ENCODE results near the gene HECW1. TPM values are rescaled to one million over a fixed set of nuclear protein-coding genes. Genes with fewer than 3 reads are reported as not detected.
"Not testable (repeated sequence)": the region's sequence is repeated elsewhere in the genome, so short reads cannot be mapped to it uniquely, and the experiment has no call there.

The HECW1 gene
- total RNA-seq, 2 experiments from 2014 or later = not detected

DNA sequence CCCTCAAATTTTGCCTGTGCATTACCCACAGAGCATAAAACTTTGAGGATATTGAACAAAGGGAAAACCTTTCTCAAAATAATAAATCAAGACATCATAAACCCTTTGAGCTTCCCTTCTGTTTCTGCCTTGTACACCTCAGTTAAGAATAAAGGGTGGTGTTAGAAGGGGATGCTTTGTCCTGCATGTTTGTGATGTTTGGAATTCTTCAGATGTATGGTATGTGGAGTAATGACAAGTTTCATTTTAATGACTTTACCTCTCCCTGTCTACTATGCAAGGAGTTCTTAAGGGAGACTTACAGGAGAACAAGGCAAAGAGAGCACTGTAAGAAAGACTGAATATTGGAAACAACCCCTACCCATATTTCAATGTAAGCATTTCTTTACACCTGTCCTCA is 99.2 kb downstream of the HECW1 start:
- H3K4me1 Mint-ChIP-seq = no peaks in the 10 kb centered on the region
- H3K36me3 Mint-ChIP-seq (ENCODE audit: low read depth) = no peaks in the 10 kb centered on the region
- ChIA-PET CTCF (interaction anchor here (0.5 kb wide), 1 partner anchor 76 kb away, joined by 3 read pairs; no protein-coding TSS in a partner anchor), POLR2A (no interaction called here)
- H3K4me3 Mint-ChIP-seq = no peak overlapping the region
- no peak overlapping the region for H3K27ac Mint-ChIP-seq
- H3K9me3 Mint-ChIP-seq = no peaks in the 10 kb centered on the region
- peaks cover 10% of the 10 kb centered on the region for H3K27me3 Mint-ChIP-seq
- no peak for DNase-seq

DNA sequence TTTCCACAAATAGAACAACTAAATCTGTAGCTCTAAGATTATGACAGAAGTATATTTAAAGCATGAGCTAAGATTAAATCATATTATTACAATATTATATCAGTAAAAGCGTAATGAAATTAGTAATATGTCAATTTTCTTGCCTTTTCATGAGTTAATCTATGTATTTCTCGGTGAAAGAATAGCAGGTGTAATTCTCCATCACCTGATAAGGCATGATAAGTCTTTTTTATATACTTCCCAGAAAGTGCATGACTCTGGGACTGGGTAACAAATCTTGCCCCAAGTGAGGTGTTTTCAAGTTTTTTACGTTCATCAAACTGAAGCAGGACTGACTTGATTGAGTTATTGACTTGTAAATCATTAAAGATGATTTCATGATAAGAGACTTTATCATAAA is 100.5 kb downstream of the HECW1 start:
- no peaks in the 10 kb centered on the region for H3K36me3 Mint-ChIP-seq (ENCODE audit: low read depth)
- POLR2A ChIA-PET = no interaction called here
- CTCF ChIA-PET = no interaction called here

DNA sequence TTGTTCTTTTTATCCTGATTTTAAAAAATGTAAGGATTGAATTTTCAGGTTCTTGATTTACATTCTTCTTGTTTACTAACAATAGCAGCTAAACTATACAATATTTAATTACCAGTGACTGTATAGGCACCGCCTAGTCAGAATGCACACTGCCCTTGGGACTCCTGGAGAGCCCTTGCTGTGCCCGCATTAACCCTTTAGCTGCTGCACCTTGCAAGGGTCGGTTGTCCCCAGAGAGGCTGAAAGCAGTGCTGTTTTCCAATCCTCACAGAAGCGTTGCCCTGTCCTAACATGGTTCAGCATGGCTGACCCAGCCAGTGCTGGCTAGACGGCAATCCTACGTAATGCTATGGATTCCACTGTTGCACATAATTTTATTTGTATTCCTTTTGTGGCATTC is 102.6 kb downstream of the HECW1 start:
- no peak overlapping the region for H3K4me3 Mint-ChIP-seq
- no peak for DNase-seq
- no peaks in the 10 kb centered on the region for H3K9me3 Mint-ChIP-seq
- H3K27me3 Mint-ChIP-seq = peaks cover 6% of the 10 kb centered on the region
- no peaks in the 10 kb centered on the region for H3K4me1 Mint-ChIP-seq
- H3K27ac Mint-ChIP-seq = no peak overlapping the region
- H3K36me3 Mint-ChIP-seq (ENCODE audit: low read depth) = no peaks in the 10 kb centered on the region
- ChIA-PET POLR2A (no interaction called here), CTCF (interaction anchor here (1.4 kb wide), 1 partner anchor 46 kb away, joined by 4 read pairs; no protein-coding TSS in a partner anchor)

More for the DNA sequence above, 100.5 kb downstream of the HECW1 start:
- Mint-ChIP-seq H3K27ac (no peak overlapping the region), H3K4me1 (no peaks in the 10 kb centered on the region), H3K4me3 (no peak overlapping the region), H3K9me3 (no peaks in the 10 kb centered on the region), H3K27me3 (peaks cover 10% of the 10 kb centered on the region)
- DNase-seq = no peak

DNA sequence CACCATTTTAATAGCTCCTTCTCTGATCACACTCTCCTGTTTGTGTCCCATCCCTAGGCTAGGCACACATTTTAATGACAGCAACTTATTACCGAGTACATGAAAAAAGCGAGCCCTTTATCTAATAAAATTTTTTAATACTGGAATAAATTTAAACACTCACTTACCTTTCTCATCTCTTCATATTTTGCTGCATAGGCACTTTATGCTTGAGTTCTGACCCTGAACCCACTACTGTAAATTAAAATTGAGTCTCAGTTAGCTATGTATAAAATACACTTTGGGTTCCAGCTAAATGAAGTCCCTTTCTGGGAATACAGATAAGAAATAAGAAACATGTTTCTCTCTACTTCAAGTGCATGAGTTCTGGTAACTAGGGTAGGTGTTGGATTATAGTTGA is 104.6 kb downstream of the HECW1 start:
- CTCF ChIA-PET = no interaction called here
- H3K36me3 Mint-ChIP-seq (ENCODE audit: low read depth) = no peaks in the 10 kb centered on the region

DNA sequence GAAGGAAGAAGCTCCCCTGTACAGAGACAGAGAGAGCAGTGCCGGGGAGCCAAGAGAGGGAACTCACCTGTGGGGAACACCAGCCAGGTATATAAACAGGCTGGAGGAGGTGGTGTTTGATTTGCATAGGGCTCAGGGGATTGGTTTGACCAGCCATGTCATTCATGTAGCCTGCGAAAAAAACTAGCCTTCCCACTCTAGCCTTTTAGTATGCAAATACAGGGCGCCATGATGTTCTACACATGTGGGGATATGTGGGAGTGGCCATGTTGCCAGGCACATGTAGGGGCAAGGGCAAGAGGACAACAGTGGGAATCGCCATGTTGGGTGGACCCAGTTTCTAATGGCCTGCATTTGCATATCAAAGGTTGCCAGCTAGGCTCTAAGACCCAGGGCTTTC is 106.5 kb downstream of the HECW1 start:
- POLR2A ChIA-PET; H3K4me1 Mint-ChIP-seq; DNase-seq; H3K27ac Mint-ChIP-seq; H3K9me3 Mint-ChIP-seq; H3K4me3 Mint-ChIP-seq; H3K36me3 Mint-ChIP-seq (ENCODE audit: low read depth); H3K27me3 Mint-ChIP-seq; CTCF ChIA-PET: not testable (repeated sequence)

More for the DNA sequence above, 104.6 kb downstream of the HECW1 start:
- no peaks in the 10 kb centered on the region for H3K4me1 Mint-ChIP-seq
- H3K9me3 Mint-ChIP-seq = no peaks in the 10 kb centered on the region
- DNase-seq = no peak
- H3K27ac Mint-ChIP-seq = no peak overlapping the region
- no peak overlapping the region for H3K4me3 Mint-ChIP-seq
- peaks cover 6% of the 10 kb centered on the region for H3K27me3 Mint-ChIP-seq
- POLR2A ChIA-PET = no interaction called here

DNA sequence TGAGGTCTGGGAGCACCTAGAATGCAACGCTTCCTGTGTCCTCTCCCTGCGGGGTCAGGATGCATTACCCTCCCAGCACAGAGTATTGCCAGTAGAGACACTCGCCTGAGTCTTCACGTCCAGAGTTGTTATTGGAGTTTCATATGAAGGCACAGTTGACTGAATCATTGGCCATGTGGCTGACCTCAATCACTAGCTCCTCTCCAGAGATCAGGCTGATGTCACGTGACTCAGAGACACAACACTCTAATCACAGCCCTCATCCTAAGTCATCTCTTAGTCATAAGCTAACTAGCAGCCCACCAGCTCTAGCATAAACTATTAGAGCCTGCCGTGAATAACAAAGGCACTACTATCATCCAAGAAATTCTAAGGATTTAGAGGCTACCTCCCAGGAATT is 107.8 kb downstream of the HECW1 start:
- no peak for DNase-seq
- CTCF ChIA-PET = no interaction called here
- H3K9me3 Mint-ChIP-seq = no peaks in the 10 kb centered on the region
- no peak overlapping the region for H3K27ac Mint-ChIP-seq
- no peaks in the 10 kb centered on the region for H3K4me1 Mint-ChIP-seq
- no peak overlapping the region for H3K4me3 Mint-ChIP-seq
- H3K27me3 Mint-ChIP-seq = peaks cover 2% of the 10 kb centered on the region
- H3K36me3 Mint-ChIP-seq (ENCODE audit: low read depth) = no peaks in the 10 kb centered on the region
- POLR2A ChIA-PET = no interaction called here

DNA sequence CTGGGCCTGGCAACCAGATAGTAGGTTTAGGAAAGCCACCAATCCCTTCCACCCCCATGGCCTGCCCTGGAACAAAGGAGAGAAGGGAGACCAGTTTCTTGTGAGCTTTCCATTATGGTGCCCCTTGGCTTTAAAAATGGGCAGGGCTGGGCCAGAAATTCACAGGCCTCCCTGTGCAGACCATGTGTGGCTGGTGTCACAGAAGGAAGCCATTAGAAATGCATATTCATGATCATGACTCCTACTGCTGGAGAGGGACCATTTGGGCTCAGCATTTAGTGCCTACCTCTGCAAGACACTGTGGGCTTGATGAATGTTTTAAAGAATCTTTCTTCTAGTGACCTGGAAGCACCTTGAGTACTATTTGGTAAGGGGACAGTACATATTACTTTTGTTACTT is 108.3 kb downstream of the HECW1 start:
- POLR2A ChIA-PET = no interaction called here
- H3K4me3 Mint-ChIP-seq = no peak overlapping the region
- H3K9me3 Mint-ChIP-seq = no peaks in the 10 kb centered on the region
- no peaks in the 10 kb centered on the region for H3K4me1 Mint-ChIP-seq
- H3K27me3 Mint-ChIP-seq = peaks cover 2% of the 10 kb centered on the region
- CTCF ChIA-PET = no interaction called here
- DNase-seq = no peak
- no peaks in the 10 kb centered on the region for H3K36me3 Mint-ChIP-seq (ENCODE audit: low read depth)
- H3K27ac Mint-ChIP-seq = no peak overlapping the region

DNA sequence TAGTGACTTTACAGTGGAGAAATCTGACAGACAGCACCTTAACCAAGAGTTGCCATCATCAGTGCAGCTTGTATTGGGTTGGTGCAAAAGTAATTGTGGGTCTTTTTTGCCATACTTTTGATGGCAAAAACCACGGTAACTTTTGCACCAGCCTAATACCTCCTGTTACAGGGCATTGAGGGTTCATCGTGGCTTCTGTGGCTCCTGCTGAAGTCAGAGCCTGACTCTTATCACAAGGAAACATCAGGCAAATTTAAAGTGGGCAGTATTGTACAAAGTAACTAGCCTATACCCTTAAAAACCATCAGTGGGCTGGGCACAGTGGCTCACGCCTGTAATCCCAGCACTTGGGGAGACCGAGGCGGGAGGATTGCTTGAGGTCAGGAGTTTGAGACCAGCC is 117.4 kb downstream of the HECW1 start:
- Mint-ChIP-seq H3K27ac (no peak overlapping the region), H3K4me3 (no peak overlapping the region), H3K9me3 (no peaks in the 10 kb centered on the region), H3K36me3 (ENCODE audit: low read depth) (no peaks in the 10 kb centered on the region), H3K4me1 (no peaks in the 10 kb centered on the region), H3K27me3 (peaks cover 17% of the 10 kb centered on the region)
- CTCF ChIA-PET = no interaction called here
- POLR2A ChIA-PET = no interaction called here
- no peak for DNase-seq

DNA sequence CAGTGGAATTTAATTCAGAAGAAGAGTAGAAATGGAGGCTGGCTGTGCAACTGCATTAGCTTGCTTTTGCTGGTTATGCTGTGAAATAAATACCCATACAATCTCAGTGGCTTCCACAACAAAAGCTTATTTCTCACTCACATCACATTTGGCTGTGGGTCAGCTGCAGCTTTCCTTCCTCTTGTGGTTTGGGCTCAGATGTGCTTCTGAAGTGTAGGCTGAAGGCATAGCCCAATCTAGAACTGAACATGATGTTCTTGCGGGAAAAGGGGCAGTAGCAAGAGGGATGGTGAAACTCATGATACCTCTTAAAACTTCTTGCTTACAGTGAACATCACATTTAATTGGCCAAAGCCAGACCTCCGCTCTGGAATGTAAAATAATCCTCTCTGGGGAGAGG is 119.9 kb downstream of the HECW1 start:
- no peak overlapping the region for H3K27ac Mint-ChIP-seq
- peaks cover 17% of the 10 kb centered on the region for H3K27me3 Mint-ChIP-seq
- no peaks in the 10 kb centered on the region for H3K9me3 Mint-ChIP-seq
- H3K4me3 Mint-ChIP-seq = no peak overlapping the region
- ChIA-PET POLR2A (no interaction called here), CTCF (no interaction called here)
- DNase-seq = no peak
- H3K36me3 Mint-ChIP-seq (ENCODE audit: low read depth) = no peaks in the 10 kb centered on the region
- no peaks in the 10 kb centered on the region for H3K4me1 Mint-ChIP-seq

DNA sequence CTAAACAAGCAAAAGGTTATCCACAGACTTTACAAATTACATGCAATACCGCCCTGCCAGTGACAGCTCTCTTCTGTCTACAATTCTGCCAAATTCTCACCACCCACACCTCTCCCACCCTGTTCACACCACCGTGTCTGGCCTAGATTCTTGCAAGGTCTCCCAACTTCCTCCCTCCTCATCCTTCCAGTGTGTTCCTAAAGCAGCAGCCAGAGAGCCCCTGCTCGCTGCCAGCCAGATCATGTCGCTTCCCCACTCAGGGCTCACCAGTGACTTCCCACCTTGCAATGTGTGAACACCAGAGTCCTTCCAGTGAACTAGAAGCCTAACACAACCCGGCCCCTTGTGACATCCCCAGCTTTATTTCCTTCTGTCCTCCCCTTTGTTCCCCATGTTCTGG is 121.6 kb downstream of the HECW1 start:
- Mint-ChIP-seq H3K27ac (no peak overlapping the region), H3K4me1 (no peaks in the 10 kb centered on the region), H3K9me3 (no peaks in the 10 kb centered on the region), H3K4me3 (no peak overlapping the region), H3K27me3 (peaks cover 11% of the 10 kb centered on the region), H3K36me3 (ENCODE audit: low read depth) (no peaks in the 10 kb centered on the region)
- ChIA-PET CTCF (no interaction called here), POLR2A (no interaction called here)
- DNase-seq = no peak

DNA sequence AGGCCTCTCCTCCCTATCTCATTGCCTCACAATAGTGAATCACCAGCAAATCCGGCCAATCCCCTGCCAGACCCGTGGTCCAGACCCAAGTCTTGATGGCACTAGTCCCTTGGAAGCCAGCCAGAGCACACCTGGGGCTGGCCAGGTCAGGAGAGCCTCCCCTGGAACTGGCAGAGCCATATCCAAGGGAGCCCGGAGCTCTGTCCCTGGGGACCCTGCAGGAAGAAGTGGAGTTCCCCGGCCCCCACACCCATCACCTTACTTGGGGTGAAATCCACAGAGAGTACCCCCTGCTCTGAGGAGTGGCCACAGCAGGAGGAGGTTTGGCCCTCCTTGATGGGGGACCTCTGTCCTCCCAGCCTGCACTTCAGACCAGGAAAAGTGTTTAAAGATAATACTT is 122.5 kb downstream of the HECW1 start:
- H3K4me1 Mint-ChIP-seq = no peaks in the 10 kb centered on the region
- no peak for DNase-seq
- no peaks in the 10 kb centered on the region for H3K9me3 Mint-ChIP-seq
- no peak overlapping the region for H3K4me3 Mint-ChIP-seq
- ChIA-PET POLR2A (no interaction called here), CTCF (no interaction called here)
- H3K27ac Mint-ChIP-seq = no peak overlapping the region
- no peaks in the 10 kb centered on the region for H3K36me3 Mint-ChIP-seq (ENCODE audit: low read depth)
- H3K27me3 Mint-ChIP-seq = peaks cover 8% of the 10 kb centered on the region

DNA sequence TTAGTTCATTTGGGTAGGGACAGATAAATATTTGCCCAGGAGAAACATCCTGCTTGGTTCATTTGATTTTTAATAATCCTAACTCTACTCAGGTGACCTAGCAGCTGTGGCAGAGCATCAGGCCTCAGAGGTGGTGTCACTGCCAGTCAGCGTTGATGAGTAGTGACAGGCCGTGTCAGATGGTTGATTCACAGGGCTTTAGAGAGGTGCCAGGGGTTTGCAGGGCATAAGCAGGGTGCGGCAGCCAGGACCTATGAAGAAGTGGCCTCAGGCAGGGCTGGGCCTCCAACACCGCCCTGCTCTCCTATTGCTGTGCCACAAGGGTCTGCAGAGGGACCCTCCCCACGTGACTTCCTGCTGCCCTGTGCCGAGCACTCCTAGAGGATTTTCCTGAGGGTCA is 128.1 kb downstream of the HECW1 start:
- Mint-ChIP-seq H3K4me3 (no peak overlapping the region), H3K4me1 (no peaks in the 10 kb centered on the region), H3K36me3 (ENCODE audit: low read depth) (no peaks in the 10 kb centered on the region), H3K27ac (no peak overlapping the region), H3K9me3 (no peaks in the 10 kb centered on the region), H3K27me3 (peaks cover 1% of the 10 kb centered on the region)
- no peak for DNase-seq
- POLR2A ChIA-PET = no interaction called here
- CTCF ChIA-PET = interaction anchor here (1.2 kb wide), 1 partner anchor 21 kb away, joined by 4 read pairs; no protein-coding TSS in a partner anchor

DNA sequence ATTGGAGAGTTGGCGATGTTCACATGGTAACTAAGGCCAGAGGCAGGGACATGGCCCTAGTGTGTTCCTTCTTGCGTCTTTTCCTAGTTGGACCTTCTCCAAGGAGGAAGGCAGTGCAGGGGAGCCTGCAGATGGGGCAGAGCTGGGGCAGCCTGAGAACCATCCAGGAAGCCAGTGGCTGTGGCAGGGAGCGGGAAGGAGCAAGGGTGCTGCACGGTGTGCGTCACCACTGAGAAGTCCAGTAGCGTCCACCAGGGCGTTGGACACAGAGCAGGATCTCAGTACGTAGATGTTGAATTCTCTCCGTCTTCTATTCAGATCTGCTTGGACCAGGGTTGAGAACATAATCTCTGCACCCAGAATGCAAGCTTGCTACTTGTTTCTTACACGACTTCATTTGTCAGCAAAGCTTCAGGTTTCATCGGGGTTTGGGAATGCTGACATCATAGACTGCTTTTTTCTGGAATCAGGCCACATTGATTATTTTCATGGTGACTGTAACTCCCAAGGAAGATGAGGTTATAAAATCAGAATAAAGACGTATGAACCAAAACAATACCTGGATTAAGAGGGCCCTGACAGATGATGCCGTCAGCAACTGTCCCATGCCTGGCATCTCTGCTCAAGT is 130.3 kb downstream of the HECW1 start:
- CTCF ChIA-PET = no interaction called here
- no peaks in the 10 kb centered on the region for H3K36me3 Mint-ChIP-seq (ENCODE audit: low read depth)
- POLR2A ChIA-PET = no interaction called here
- no peaks in the 10 kb centered on the region for H3K4me1 Mint-ChIP-seq
- no peak overlapping the region for H3K27ac Mint-ChIP-seq
- H3K4me3 Mint-ChIP-seq = no peak overlapping the region
- no peak for DNase-seq
- H3K9me3 Mint-ChIP-seq = no peaks in the 10 kb centered on the region
- H3K27me3 Mint-ChIP-seq = peaks cover 3% of the 10 kb centered on the region

DNA sequence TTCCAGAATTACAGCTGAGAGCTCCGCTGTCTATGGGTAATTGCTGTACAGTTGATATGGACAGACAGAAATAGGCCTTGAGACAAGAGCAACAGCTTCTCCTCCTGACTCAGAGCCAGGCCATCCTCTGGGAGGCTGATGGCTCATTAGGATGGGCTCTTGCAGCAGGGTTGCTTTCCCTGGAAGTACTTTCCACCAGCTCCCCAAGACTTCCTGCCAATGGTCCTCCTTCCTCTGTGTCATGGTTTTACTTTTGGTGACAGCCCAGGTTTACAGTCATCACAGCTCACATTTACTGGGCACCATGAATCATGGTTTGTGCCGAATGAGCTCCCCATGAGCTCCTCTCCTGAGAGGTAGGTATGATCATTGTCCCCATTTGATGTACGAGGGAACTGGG is 131.8 kb downstream of the HECW1 start:
- H3K27me3 Mint-ChIP-seq = peaks cover 3% of the 10 kb centered on the region
- POLR2A ChIA-PET = no interaction called here
- H3K4me3 Mint-ChIP-seq = no peak overlapping the region
- DNase-seq = no peak
- no peaks in the 10 kb centered on the region for H3K36me3 Mint-ChIP-seq (ENCODE audit: low read depth)
- CTCF ChIA-PET = no interaction called here
- H3K27ac Mint-ChIP-seq = no peak overlapping the region
- H3K9me3 Mint-ChIP-seq = no peaks in the 10 kb centered on the region
- H3K4me1 Mint-ChIP-seq = no peaks in the 10 kb centered on the region

Measured in activated CD4-positive, alpha-beta memory T cell treated with anti-CD3 and anti-CD28 coated beads, Interleukin-2, amount 10 ng/mL, durations not matched to agents 7 days and 5 days (primary cell).